Tibial nerve (tissue), 4 donors: ENCODE measurements around the gene DPPA3.

Experiments
- CTCF ChIP-seq, 5 experiments: fragments of 200-600 bp in 3 of 5; fragments of 450-650 bp in 2 of 5; sonication (generic) in 3 of 5; IDR thresholded peaks; one replicate each; pipeline ENCODE4 v1.5.1; 2016 to 2019; ENCODE audit warnings: antibody characterized with exemption in 5 of 5, mild to moderate bottlenecking in 3 of 5, moderate library complexity in 2 of 5
- EP300 ChIP-seq, 2 donors: sonication (generic); formaldehyde crosslinking; IDR thresholded peaks; one replicate each; pipeline ENCODE4 v1.6.1; 2017; ENCODE audit warnings: antibody characterized with exemption in 2 of 2, mild to moderate bottlenecking in 1 of 2

GRCh38 chr12:7668171-7668570 lies 43.1 kb upstream of the DPPA3 start:
- TF ChIP-seq CTCF (IDR thresholded peaks at IDR 0.05) (no peak), EP300 (IDR thresholded peaks at IDR 0.05) (no peak)
